GM19324 (cell line): Measurements from ENCODE around the gene ALDOA.
"Not testable (repeated sequence)": the region's sequence is repeated elsewhere in the genome, so short reads cannot be mapped to it uniquely, and the experiment has no call there.

ENCODE experiments used
- ATAC-seq: cut with Tn5 transposase; IDR thresholded peaks from one replicate; pipeline ENCODE4 v1.9.1; 2021; ENCODE audit warnings: mild to moderate bottlenecking, moderate library complexity; ENCODE audit not compliant: unreplicated experiment, low FRiP score

ALDOA gene

GRCh38 chr16:30040690-30041089 lies 24.9 kb upstream of the ALDOA start:
- ATAC-seq = not testable (repeated sequence)

- ATAC-seq = no peak
Measured at GRCh38 chr16:30041841-30042240, 23.7 kb upstream of the ALDOA start.

- no peak for ATAC-seq
Measured at GRCh38 chr16:30046178-30046577, 19.4 kb upstream of the ALDOA start.

GRCh38 chr16:30046588-30046987 lies 19.0 kb upstream of the ALDOA start:
- ATAC-seq = no peak

- ATAC-seq = no peak
Measured at GRCh38 chr16:30049871-30050270, 15.7 kb upstream of the ALDOA start.

- no peak for ATAC-seq
Measured at GRCh38 chr16:30051518-30051917, 14.0 kb upstream of the ALDOA start.

GRCh38 chr16:30052671-30053372 lies 12.7 kb upstream of the ALDOA start:
- peak; percentile 71 for ATAC-seq

- no peak for ATAC-seq
Measured at GRCh38 chr16:30053376-30054015, 12.1 kb upstream of the ALDOA start.

- no peak for ATAC-seq
Measured at GRCh38 chr16:30054451-30054850, 11.1 kb upstream of the ALDOA start.

GRCh38 chr16:30054959-30055553 lies 10.5 kb upstream of the ALDOA start:
- no peak for ATAC-seq

- ATAC-seq = no peak
Measured at GRCh38 chr16:30060346-30060745, 5.2 kb upstream of the ALDOA start.

GRCh38 chr16:30060836-30061554 lies 4.6 kb upstream of the ALDOA start:
- no peak for ATAC-seq

- no peak for ATAC-seq
Measured at GRCh38 chr16:30063278-30063892, 2.2 kb upstream of the ALDOA start.

GRCh38 chr16:30063893-30064728 lies 1.4 kb upstream of the ALDOA start:
- no peak for ATAC-seq

- ATAC-seq = peak; percentile 1
Measured at GRCh38 chr16:30064729-30065101, 845 bp upstream of the ALDOA start.

- ATAC-seq = no peak
Measured at GRCh38 chr16:30065943-30066760, 592 bp downstream of the ALDOA start.

GRCh38 chr16:30066761-30067583 lies 1.4 kb downstream of the ALDOA start:
- no peak for ATAC-seq

- ATAC-seq = no peak
Measured at GRCh38 chr16:30067584-30067916, 2.0 kb downstream of the ALDOA start.
